GOT3 (cell line): ENCODE results near the gene CDH6.

Experiments
- DNase-seq: peaks from one replicate; lab custom pipeline; 2025; ENCODE audit warnings: mixed read lengths; lab: John Stamatoyannopoulos, UW

CDH6 gene

DNA sequence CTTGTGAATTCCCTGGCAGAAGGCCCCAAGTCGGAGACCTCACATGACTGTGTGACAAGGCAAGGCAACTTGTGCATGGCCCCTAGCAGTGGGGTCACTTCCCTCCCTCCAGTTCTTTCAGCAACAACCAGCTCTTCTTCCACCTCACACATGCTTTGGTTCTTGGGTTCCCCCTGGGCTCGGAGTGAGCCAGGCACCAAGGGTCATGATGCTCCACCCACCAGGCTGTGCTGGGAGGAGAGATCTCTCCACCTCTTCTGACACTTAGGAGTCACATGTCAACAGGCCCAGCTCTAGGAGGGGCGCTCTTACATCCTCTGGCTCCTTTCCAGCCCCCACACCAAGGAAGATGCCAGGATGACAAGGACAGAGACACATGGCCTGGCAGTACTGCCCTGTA lies 56.7 kb downstream of the CDH6 start:
- no peak for DNase-seq

- no peak for DNase-seq
Observed at GRCh38 chr5:31251032-31251431, 57.5 kb downstream of the CDH6 start.

GRCh38 chr5:31255041-31255440 lies 61.6 kb downstream of the CDH6 start:
- DNase-seq, result no peak

DNA sequence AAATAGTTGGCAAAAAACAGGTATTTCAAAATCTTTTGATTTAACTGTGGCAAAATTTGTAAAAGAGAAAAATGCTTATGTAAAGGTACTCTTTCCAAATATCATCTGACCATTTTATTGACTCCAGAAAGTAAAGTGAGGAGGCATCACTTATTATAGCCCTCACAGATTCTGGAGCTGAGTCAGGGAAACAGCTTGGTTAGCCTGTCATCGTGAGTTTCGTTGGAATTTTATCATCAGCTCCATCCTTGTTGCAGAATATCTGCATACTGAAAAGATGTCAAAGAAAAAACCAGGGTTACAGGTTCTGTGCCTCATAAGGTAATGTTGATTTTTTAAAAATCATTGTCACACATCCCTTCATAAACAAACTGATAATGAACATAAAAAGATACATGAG lies 74.8 kb downstream of the CDH6 start:
- DNase-seq, result no peak

GRCh38 chr5:31268686-31269085 lies 75.2 kb downstream of the CDH6 start:
- no peak for DNase-seq

- no peak for DNase-seq
Observed at GRCh38 chr5:31269259-31269658, 75.8 kb downstream of the CDH6 start.

DNA sequence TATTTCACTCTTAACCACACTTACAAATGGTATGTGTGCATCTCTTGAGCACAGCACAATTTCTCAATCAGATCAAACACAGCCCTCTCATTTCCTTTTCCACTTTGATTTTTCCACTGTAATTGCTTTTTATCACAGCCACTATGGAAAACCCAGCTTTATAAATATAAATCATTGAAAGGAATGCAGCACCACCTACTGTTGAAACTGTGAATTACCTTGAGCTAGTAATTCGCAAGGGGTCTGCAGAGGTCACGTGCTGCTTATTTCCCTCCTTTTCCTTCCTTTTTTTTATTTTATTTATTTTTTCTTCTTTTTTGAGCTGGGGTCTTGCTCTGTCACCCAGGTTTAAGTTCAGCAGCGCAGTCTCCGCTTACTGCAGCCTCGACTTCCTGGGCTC lies 76.9 kb downstream of the CDH6 start:
- DNase-seq, result no peak

DNA sequence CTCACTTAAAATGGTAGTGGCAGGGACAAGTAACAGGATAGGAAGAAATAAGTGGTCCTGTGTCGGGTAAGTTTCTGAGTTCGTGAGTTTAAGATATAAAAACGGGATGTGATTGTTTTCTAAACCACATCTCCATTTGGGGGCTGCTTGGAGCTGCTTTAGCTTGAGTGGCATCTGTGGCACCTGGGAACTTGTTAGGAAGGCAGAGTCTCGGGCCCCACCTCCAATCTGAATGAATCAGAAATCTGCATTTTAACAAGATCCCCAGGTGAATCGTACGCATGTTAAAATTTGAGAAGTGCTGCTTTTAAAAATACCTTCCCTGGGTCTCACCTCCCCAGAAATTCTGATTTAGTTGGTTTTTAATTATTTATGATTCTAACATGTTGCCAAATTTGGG lies 78.1 kb downstream of the CDH6 start:
- no peak for DNase-seq

DNA sequence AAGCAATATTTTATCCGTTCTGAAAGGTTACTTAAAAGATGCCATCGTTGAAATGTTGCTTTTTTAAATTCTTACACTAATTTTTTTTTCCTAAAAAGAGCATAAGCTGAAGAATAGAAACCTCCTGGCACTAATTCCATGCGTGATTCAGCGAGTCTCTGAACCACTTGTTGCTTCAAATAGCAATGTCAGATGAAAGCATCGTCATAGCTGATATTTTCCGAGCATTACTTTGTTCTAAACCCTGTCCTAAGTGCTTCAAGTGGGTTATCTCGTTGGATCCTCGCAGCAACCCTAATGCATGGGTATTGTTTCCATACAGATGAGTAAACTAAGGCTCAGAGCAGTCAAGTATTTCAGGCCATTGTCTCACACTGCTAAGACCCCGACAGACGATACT lies 79.7 kb downstream of the CDH6 start:
- no peak for DNase-seq

DNA sequence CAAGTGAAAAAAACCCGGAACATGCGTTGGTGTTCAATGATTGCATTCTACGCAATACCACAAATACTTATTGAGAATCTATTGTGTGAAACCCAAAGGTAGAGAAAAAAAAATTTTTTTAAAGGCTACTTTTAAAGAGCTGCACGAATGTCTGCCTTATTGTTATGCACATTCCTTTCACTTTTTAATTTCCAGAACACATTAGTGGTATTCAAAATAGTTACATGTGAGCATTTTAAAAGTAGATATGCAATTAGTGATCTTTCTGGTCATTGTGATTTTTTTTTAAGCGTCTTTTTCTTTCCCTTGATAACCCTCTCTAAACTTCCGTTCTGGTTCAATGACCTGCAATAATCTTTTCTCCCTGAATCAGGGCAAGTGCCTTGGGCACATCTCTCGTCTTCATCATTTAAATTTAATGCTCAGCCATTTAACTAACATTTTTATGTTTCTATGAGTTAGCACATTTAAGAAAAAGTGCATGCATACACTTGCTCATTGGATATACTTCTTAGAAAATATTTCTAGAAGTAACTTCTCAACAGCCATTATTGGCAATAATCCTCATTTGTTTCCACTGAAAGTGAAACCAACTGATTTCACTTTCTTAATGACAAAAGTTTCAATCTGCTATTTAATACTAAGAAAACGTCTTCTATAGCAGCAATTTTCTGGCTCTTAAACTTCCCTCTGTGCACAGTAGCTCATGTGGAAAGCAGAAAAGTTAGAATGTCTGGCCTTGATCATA lies 80.3 kb downstream of the CDH6 start:
- DNase-seq, result no peak

- DNase-seq, result no peak
Observed at GRCh38 chr5:31280210-31280609, 86.7 kb downstream of the CDH6 start.

GRCh38 chr5:31283326-31283725 lies 89.8 kb downstream of the CDH6 start:
- DNase-seq, result no peak

DNA sequence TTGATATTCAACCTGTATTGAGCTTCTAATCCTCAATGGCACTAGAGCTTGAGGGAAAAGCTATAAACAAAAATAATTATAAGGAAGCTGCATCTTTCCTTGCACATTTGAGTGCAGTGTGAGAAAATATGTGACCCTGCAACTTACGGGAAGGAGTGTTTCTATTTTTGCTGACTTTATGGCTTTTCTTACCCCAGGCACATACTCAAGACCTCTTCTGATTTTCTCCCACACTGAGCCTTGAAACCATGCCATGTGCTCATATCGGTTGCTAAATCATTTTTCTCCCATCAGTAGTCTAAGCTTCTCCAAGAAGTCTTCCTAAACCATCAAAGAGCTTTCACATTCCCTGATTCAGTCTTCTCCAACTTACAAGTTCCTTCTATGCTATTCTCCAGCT lies 91.5 kb downstream of the CDH6 start:
- no peak for DNase-seq

GRCh38 chr5:31287985-31288384 lies 94.5 kb downstream of the CDH6 start:
- DNase-seq, result no peak

GRCh38 chr5:31289429-31289828 lies 95.9 kb downstream of the CDH6 start:
- no peak for DNase-seq

DNA sequence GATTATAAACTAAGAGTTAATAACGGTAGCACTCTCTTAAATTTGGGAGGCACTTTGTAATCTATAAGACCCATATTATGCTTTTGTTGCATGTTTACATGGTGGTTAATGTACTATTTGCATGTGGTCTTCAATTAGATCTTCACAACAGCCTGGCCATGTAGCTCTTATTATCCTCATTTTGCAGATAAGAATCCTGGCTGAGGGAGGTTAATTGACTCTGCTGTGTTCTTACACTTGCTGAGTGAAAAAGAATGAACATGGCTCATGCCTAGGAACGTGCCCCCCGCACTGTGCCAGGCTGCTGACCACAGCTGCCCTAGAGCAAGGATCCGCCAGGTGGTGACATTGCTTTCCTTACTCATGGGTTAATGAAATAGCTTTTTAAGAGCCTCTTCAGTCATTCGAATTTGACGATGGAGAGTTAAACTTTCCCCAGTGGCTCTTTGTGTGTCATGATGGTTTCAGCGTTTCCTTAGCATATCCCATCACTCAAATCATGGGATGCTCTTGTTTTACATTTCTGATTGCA lies 97.9 kb downstream of the CDH6 start:
- DNase-seq, result no peak

DNA sequence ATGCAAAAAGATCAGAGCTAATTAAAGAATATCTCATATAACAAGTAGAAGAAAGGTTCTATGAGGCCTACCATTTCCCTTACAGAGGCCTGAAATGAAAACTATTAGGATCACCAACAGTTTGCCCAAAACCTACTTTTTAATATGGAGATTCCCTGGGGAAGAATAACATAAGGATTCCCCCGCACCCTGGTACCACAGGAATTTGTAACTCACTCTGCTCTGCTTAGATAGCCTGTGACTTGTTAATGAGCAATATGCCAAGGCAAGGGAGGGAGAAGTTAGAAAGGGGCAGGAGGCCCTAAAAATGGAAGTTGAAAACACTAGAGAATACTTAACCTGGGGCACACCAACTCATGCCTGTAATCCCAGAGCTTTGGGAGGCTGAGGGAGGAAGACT lies 107.0 kb downstream of the CDH6 start:
- no peak for DNase-seq

GRCh38 chr5:31301833-31302232 lies 108.3 kb downstream of the CDH6 start:
- DNase-seq, result no peak

- no peak for DNase-seq
Observed at GRCh38 chr5:31303688-31304087, 110.2 kb downstream of the CDH6 start.

GRCh38 chr5:31317665-31318064 lies 124.2 kb downstream of the CDH6 start:
- DNase-seq, result no peak

GRCh38 chr5:31319335-31319734 lies 125.8 kb downstream of the CDH6 start:
- no peak for DNase-seq

DNA sequence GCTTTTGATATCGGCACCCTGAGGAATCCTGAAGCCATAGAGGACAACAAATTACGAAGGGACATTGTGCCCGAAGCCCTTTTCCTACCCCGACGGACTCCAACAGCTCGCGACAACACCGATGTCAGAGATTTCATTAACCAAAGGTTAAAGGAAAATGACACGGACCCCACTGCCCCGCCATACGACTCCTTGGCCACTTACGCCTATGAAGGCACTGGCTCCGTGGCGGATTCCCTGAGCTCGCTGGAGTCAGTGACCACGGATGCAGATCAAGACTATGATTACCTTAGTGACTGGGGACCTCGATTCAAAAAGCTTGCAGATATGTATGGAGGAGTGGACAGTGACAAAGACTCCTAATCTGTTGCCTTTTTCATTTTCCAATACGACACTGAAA lies 129.5 kb downstream of the CDH6 start:
- DNase-seq, result no peak

DNA sequence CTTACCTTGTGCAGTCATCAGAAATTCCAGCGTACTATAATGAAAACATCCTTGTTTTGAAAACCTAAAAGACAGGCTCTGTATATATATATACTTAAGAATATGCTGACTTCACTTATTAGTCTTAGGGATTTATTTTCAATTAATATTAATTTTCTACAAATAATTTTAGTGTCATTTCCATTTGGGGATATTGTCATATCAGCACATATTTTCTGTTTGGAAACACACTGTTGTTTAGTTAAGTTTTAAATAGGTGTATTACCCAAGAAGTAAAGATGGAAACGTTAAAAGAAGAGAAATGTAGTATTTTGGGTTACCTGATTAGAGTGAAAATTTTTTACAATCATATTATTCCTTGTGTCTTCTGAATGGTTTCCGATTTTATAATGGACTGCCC lies 131.4 kb downstream of the CDH6 start:
- DNase-seq, result no peak

DNA sequence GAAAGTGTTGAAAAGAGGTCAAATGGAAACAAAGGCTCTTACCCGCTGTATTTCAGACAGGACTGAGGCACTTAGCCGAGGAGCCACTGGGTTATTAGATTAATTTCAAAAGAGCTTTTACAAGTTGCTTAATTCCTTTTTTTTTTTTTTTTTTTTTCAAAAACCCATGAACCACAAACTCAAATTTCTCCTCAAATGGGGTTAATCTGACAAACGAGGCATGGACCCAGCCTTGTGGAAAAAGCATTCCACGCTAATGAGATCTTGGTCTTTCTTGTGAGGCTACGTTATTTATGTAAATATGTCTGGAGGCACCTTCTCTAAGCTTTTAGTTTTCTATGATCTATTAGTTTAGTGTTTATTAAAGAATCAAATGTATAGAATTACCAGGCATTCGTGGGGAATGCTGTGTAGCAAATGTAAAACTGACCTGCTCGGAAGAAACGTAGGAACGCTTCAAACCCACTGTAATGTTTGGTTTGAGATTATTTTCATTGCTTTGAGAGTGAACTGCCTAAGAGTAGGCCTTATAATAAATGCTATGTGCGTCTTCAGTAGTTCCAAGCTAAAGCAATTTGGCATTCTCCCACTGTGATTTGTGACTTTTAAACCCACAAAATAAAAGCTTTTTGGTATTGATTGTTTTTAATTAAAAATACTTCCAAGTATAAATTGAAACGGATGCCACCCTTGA lies 134.7 kb downstream of the CDH6 start:
- DNase-seq, result no peak
